Measurements from ENCODE around the gene EML4. TPM values are rescaled to one million over a fixed set of nuclear protein-coding genes. Genes with fewer than 3 reads are reported as not detected.

Gene EML4
- total and polyA plus RNA-seq, 2 of the 13 experiments (the other 11 are each of a cell fraction or from before 2014, with no cell fraction given): 243 to 476 TPM

- H3K9me3 ChIP-seq (ENCODE audit: low read length): no peaks in the 10 kb centered on the region
- no peaks in the 10 kb centered on the region for H3K4me1 ChIP-seq (ENCODE audit: insufficient read depth, low read length)
- ChIA-PET CTCF (ENCODE audit: low intra/inter-chr PET ratio, low total read pairs) (no interaction called here), POLR2A (no interaction called here)
- peaks cover 68% of the 10 kb centered on the region for H4K20me1 ChIP-seq (ENCODE audit: insufficient read depth, low read length)
- BruUV-seq (replicated peaks): no TSS peak
- H3K4me3 ChIP-seq (replicated peaks in 1 of 3; ENCODE audit: insufficient read depth in 1 of 3, low read depth in 2 of 3, low read length in 3 of 3): no peak overlapping the region
- H3K79me2 ChIP-seq (ENCODE audit: insufficient read depth, low read length): no peaks in the 10 kb centered on the region
- peaks cover 27 to 55% of the 10 kb centered on the region in 2 experiments for H3K36me3 ChIP-seq (replicated peaks in 1 of 2; ENCODE audit: control insufficient read depth in 1 of 2, insufficient read depth in 2 of 2, low read length in 2 of 2)
- no peak overlapping the region for H2AFZ ChIP-seq (ENCODE audit: low read length)
- DNase-seq (ENCODE audit: low spot score): no peak
- no peak overlapping the region for H3K9ac ChIP-seq (ENCODE audit: insufficient read depth, low read depth, low read length)
- no peak for FAIRE-seq
- no peak overlapping the region for H3K4me2 ChIP-seq (ENCODE audit: low read depth, low read length)
- no peaks in the 10 kb centered on the region for H3K27me3 ChIP-seq (ENCODE audit: control insufficient read depth in 1 of 2, insufficient read depth in 2 of 2, low read length in 2 of 2)
- ATAC-seq: no peak
- no peak overlapping the region for H3K27ac ChIP-seq (ENCODE audit: extremely low read length, insufficient read depth, low read length)
- 98% methylated on average over 4 of the region's 4 CpGs for WGBS (ENCODE audit: low lambda C conversion rate)
- intact Hi-C loops (cut with micrococcal nuclease; ENCODE audit: unreplicated experiment): no loop called here
- in situ Hi-C loops (cut with HindIII; ENCODE audit: extremely low pct_ligation_motif_present, low pct_unique_long_range_greater_than_20kb): no loop called here
- TF ChIP-seq RAD51 (IDR thresholded peaks at IDR 0.05; ENCODE audit: borderline replicate concordance) (no peak), TBL1XR1 (IDR thresholded peaks at IDR 0.05; ENCODE audit: borderline replicate concordance, low read length, partially characterized antibody) (no peak), SMYD3 (CRISPR knock-in tag; IDR thresholded peaks at IDR 0.05) (0 out of 2 replicates have a peak, but pooled peaks have one; percentile 65), SOX13 (IDR thresholded peaks at IDR 0.05) (no peak), SOX13 (CRISPR knock-in tag; conservative IDR thresholded peaks at IDR 0.05 in 1 of 2, IDR thresholded peaks at IDR 0.05 in 1 of 2) (0 out of 4 replicates have a peak, but pooled peaks of 1 of the 2 experiments have one; percentile 42), FOXJ3 (CRISPR knock-in tag; IDR thresholded peaks at IDR 0.05; ENCODE audit: borderline replicate concordance) (no peak), REXO4 (CRISPR knock-in tag; IDR thresholded peaks at IDR 0.05; ENCODE audit: borderline replicate concordance) (no peak), MEF2D (CRISPR knock-in tag; IDR thresholded peaks at IDR 0.05) (no peak), SP5 (CRISPR knock-in tag; IDR thresholded peaks at IDR 0.05; ENCODE audit: borderline replicate concordance, low read depth) (no peak), XBP1 (CRISPR knock-in tag; IDR thresholded peaks at IDR 0.05) (no peak), ZFP36L2 (CRISPR knock-in tag; IDR thresholded peaks at IDR 0.05) (no peak), KAT7 (CRISPR knock-in tag; IDR thresholded peaks at IDR 0.05; ENCODE audit: borderline replicate concordance) (no peak), CBX5 (CRISPR knock-in tag; IDR thresholded peaks at IDR 0.05; ENCODE audit: borderline replicate concordance) (no peak), FOSL1 (CRISPR knock-in tag; IDR thresholded peaks at IDR 0.05; ENCODE audit: borderline replicate concordance) (no peak), NCOA5 (CRISPR knock-in tag; IDR thresholded peaks at IDR 0.05) (no peak), ZNF710 (CRISPR knock-in tag; IDR thresholded peaks at IDR 0.05; ENCODE audit: borderline replicate concordance) (0 out of 2 replicates have a peak, but pooled peaks have one; percentile 20), SATB2 (CRISPR knock-in tag; IDR thresholded peaks at IDR 0.05) (no peak), YEATS2 (CRISPR knock-in tag; IDR thresholded peaks at IDR 0.05; ENCODE audit: borderline replicate concordance) (no peak)
- TF ChIP-seq, protein P1, sequence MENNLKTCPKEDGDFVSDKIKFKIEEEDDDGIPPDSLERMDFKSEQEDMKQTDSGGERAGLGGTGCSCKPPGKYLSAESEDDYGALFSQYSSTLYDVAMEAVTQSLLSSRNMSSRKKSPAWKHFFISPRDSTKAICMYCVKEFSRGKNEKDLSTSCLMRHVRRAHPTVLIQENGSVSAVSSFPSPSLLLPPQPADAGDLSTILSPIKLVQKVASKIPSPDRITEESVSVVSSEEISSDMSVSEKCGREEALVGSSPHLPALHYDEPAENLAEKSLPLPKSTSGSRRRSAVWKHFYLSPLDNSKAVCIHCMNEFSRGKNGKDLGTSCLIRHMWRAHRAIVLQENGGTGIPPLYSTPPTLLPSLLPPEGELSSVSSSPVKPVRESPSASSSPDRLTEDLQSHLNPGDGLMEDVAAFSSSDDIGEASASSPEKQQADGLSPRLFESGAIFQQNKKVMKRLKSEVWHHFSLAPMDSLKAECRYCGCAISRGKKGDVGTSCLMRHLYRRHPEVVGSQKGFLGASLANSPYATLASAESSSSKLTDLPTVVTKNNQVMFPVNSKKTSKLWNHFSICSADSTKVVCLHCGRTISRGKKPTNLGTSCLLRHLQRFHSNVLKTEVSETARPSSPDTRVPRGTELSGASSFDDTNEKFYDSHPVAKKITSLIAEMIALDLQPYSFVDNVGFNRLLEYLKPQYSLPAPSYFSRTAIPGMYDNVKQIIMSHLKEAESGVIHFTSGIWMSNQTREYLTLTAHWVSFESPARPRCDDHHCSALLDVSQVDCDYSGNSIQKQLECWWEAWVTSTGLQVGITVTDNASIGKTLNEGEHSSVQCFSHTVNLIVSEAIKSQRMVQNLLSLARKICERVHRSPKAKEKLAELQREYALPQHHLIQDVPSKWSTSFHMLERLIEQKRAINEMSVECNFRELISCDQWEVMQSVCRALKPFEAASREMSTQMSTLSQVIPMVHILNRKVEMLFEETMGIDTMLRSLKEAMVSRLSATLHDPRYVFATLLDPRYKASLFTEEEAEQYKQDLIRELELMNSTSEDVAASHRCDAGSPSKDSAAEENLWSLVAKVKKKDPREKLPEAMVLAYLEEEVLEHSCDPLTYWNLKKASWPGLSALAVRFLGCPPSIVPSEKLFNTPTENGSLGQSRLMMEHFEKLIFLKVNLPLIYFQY (CRISPR knock-in tag; IDR thresholded peaks at IDR 0.05; ENCODE audit: borderline replicate concordance): no peak
- TF ChIP-seq, protein P2, sequence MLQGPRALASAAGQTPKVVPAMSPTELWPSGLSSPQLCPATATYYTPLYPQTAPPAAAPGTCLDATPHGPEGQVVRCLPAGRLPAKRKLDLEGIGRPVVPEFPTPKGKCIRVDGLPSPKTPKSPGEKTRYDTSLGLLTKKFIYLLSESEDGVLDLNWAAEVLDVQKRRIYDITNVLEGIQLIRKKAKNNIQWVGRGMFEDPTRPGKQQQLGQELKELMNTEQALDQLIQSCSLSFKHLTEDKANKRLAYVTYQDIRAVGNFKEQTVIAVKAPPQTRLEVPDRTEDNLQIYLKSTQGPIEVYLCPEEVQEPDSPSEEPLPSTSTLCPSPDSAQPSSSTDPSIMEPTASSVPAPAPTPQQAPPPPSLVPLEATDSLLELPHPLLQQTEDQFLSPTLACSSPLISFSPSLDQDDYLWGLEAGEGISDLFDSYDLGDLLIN (CRISPR knock-in tag; IDR thresholded peaks at IDR 0.05; ENCODE audit: borderline replicate concordance): no peak
Observed at GRCh38 chr2:42333579-42333978, 164.4 kb downstream of the EML4 start.

Data from HepG2 (cell line).